Cardiac muscle cell (in vitro differentiated cells and primary cell): ENCODE results near the gene FUCA1. TPM values are rescaled to one million over a fixed set of nuclear protein-coding genes. Genes with fewer than 3 reads are reported as not detected.

Experiments
- DNase-seq, 2 donors: peaks; one replicate each; pipeline versions ENCODE4 v3.0.0 to v3.0.0-alpha.2; 2010 to 2017; ENCODE audit warnings: low read depth in 1 of 2, low spot score in 1 of 2
- H3K27ac ChIP-seq: fragments of 200-600 bp; sonication (generic); 2 replicates; pipeline ENCODE4 v1.5.1; 2016
- H3K27me3 ChIP-seq: fragments of 200-600 bp; sonication (generic); 2 replicates; pipeline ENCODE4 v1.6.0; 2016; ENCODE audit warnings: control low read depth
- H3K36me3 ChIP-seq: fragments of 200-600 bp; sonication (generic); 2 replicates; pipeline ENCODE4 v1.5.1; 2016; ENCODE audit warnings: control low read depth
- H3K4me1 ChIP-seq: fragments of 200-600 bp; sonication (generic); 2 replicates; pipeline ENCODE4 v1.8.1; 2017; ENCODE audit warnings: low read depth, mild to moderate bottlenecking, mixed run types
- H3K4me3 ChIP-seq: fragments of 200-600 bp; sonication (generic); 2 replicates; pipeline ENCODE4 v1.5.1; 2016; ENCODE audit warnings: mild to moderate bottlenecking
- H3K9me3 ChIP-seq: fragments of 200-600 bp; sonication (generic); 2 replicates; pipeline ENCODE4 v1.5.1; 2017; ENCODE audit warnings: low read depth, mild to moderate bottlenecking, control low read depth
- polyA plus RNA-seq: library from polyadenylated mRNA; unstranded; fragments of >200 nt; fragmentation: Nextera tagmentation; extraction: Ambion mirVana; gene quantifications from 2 replicates; pipeline ENCODE4 v1.2.1, GENCODE V29; 2016
- total RNA-seq: library from RNA; depleted of rRNA; stranded (reverse); fragments of >200 nt; gene quantifications from 2 replicates; pipeline ENCODE4 v1.2.3, GENCODE V29; 2016
- TF ChIP-seq, protein P1 (sequence below): IDR thresholded peaks from 2 replicates; pipeline ENCODE4 v1.5.1; 2012; ENCODE audit warnings: low read depth, mild to moderate bottlenecking, low read length

Gene FUCA1
- total and polyA plus RNA-seq, 2 experiments from 2014 or later = 25.0 to 36.6 TPM

DNA sequence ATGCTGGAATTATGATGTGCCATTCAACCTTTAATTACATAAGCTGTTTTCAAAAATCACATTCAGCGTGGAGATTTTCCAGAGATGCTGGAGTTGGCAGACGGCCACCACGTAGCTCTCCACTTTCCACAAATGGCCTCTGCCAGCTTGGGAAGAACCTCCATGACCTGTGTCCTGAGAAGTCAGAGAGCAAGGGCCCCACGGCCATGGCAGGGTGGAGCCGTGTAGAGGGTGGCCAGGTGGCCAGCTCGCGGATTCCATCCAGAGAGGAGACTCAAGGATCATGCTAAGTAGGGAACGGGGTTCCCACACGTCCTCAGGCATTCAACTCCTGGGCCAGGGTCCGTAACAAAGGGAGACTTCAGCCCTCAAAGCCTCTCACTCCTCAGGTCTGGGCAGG lies 66.2 kb downstream of the FUCA1 start:
- DNase-seq = no peak
- Histone ChIP-seq H3K27ac (no peak overlapping the region), H3K4me1 (peaks cover 4% of the 10 kb centered on the region), H3K9me3 (no peaks in the 10 kb centered on the region), H3K27me3 (no peaks in the 10 kb centered on the region), H3K4me3 (no peak overlapping the region), H3K36me3 (no peaks in the 10 kb centered on the region)
- TF ChIP-seq, protein P1, sequence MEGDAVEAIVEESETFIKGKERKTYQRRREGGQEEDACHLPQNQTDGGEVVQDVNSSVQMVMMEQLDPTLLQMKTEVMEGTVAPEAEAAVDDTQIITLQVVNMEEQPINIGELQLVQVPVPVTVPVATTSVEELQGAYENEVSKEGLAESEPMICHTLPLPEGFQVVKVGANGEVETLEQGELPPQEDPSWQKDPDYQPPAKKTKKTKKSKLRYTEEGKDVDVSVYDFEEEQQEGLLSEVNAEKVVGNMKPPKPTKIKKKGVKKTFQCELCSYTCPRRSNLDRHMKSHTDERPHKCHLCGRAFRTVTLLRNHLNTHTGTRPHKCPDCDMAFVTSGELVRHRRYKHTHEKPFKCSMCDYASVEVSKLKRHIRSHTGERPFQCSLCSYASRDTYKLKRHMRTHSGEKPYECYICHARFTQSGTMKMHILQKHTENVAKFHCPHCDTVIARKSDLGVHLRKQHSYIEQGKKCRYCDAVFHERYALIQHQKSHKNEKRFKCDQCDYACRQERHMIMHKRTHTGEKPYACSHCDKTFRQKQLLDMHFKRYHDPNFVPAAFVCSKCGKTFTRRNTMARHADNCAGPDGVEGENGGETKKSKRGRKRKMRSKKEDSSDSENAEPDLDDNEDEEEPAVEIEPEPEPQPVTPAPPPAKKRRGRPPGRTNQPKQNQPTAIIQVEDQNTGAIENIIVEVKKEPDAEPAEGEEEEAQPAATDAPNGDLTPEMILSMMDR = no peak

- TF ChIP-seq, protein P1 = no peak
- no peak for DNase-seq
- Histone ChIP-seq H3K4me1 (peaks cover 4% of the 10 kb centered on the region), H3K4me3 (peak overlapping the region; percentile 58), H3K27ac (peak overlapping the region; percentile 78), H3K27me3 (no peaks in the 10 kb centered on the region), H3K36me3 (no peaks in the 10 kb centered on the region), H3K9me3 (no peaks in the 10 kb centered on the region)
Measured at GRCh38 chr1:23801338-23801748, 66.7 kb downstream of the FUCA1 start.

DNA sequence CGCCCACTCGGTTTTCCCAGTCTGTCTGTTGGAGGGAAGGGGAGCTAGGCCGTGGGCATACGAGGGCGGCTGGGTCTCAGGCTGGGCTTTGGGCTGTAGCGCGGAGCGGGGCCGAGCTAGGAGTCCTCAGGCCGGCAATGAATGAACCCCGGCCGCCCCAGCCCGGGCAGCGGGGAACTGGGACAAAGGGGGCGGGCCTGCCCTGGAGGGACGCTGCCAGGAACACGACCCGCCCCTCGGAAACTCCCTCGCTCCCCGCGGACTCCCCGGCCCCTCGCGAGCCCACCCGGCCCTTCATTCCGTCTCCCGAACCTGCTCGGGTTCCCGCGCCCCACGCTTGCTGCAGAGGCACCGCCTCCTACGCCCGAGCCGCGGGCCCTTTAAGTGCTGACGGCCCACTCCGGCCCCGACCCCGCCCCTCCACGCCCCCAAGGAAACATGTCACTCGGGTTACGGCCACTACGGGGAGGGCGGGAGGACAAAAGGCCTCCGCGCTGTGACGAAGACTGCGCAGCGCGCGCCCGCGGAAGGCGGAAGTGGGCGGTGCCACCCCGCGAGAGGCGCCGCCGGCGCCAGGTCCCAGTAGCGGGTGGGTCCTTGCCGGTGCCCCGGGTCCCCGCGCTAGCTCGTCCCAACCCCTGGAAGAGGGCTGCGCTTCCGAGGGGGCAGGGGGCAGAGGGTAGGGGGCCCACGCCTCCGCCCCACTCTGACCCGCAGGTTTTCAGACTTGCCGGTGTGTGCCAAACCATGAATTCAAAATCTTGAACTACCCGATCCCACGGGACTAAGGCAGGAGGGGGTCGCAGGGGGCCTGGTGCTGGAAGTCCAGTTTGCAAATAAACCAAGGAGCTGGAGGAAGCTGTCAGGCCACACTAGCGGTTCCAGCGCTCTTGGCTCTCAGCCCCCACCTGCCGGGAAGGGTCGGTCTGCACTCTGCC lies 67.4 kb downstream of the FUCA1 start, which contains the start of gene GALE:
GALE (minus strand) TSS at position 355 of the 938 bp plus-strand sequence. CDS start 1,747 bp downstream, outside the sequence.
- TF ChIP-seq, protein P1 = no peak
- Histone ChIP-seq H3K4me3 (peak within 1 kb of the TSS; percentile 58), H3K27ac (peak within 1 kb of the TSS; percentile 78), H3K9me3 (no peaks in the 10 kb centered on the region), H3K4me1 (peaks cover 4% of the 10 kb centered on the region), H3K27me3 (no peaks in the 10 kb centered on the region), H3K36me3 (no peaks in the 10 kb centered on the region)
- DNase-seq = peak; percentile 94 to 97

- peak; percentile 63 to 71 for DNase-seq
- Histone ChIP-seq H3K4me1 (peaks cover 4% of the 10 kb centered on the region), H3K27ac (peak overlapping the region; percentile 78)
Measured at GRCh38 chr1:23799570-23800399, 68.3 kb downstream of the FUCA1 start.

DNA sequence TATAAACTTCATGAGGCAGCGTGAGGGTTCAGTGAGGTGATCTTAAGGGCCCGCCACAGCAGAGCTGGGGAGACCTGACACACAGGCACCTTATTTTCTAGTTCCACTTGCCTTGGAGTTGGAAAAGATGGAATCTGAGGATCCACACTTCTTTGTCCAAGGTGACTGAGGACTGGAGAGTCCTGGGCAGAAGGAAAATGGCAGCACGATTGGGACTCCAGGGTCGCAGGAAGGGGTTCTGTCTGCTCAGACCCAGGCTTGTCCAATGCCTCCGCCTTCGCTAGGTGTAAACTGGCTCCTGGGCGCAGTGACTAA lies 68.9 kb downstream of the FUCA1 start:
- Histone ChIP-seq H3K9me3 (no peaks in the 10 kb centered on the region), H3K27me3 (no peaks in the 10 kb centered on the region), H3K4me1 (peaks cover 4% of the 10 kb centered on the region), H3K36me3 (no peaks in the 10 kb centered on the region), H3K4me3 (no peak overlapping the region), H3K27ac (peak overlapping the region; percentile 1)
- DNase-seq = no peak
- TF ChIP-seq, protein P1 = no peak

More at GRCh38 chr1:23799570-23800399, 68.3 kb downstream of the FUCA1 start:
- Histone ChIP-seq H3K36me3 (no peaks in the 10 kb centered on the region), H3K27me3 (no peaks in the 10 kb centered on the region), H3K9me3 (no peaks in the 10 kb centered on the region), H3K4me3 (peak overlapping the region; percentile 58)
- TF ChIP-seq, protein P1 = no peak
